Measurements from ENCODE around the gene NHSL2. TPM values are rescaled to one million over a fixed set of nuclear protein-coding genes. Genes with fewer than 3 reads are reported as not detected.

NHSL2 gene
- total RNA-seq, 2 experiments from 2014 or later, result 0.45 to 2.2 TPM

- ATAC-seq (no peak), DNase-seq (no peak)
- peaks cover 7% of the 10 kb centered on the region for H3K4me1 Mint-ChIP-seq
- H3K36me3 Mint-ChIP-seq, result no peaks in the 10 kb centered on the region
- no peaks in the 10 kb centered on the region for H3K27me3 Mint-ChIP-seq
- H3K27ac Mint-ChIP-seq, result no peak overlapping the region
- H3K9me3 Mint-ChIP-seq (ENCODE audit: low read depth), result no peaks in the 10 kb centered on the region
- CTCF ChIA-PET, result no interaction called here
- H3K4me3 Mint-ChIP-seq, result no peak overlapping the region
Measured at GRCh38 chrX:72176981-72177380, 266.3 kb downstream of the NHSL2 start.

- H3K36me3 Mint-ChIP-seq, result peaks cover 3% of the 10 kb centered on the region
- peaks cover 8% of the 10 kb centered on the region for H3K4me1 Mint-ChIP-seq
- no peak overlapping the region for H3K27ac Mint-ChIP-seq
- no peaks in the 10 kb centered on the region for H3K9me3 Mint-ChIP-seq (ENCODE audit: low read depth)
- no peaks in the 10 kb centered on the region for H3K27me3 Mint-ChIP-seq
- ATAC-seq, result no peak
- DNase-seq, result no peak
- no peak overlapping the region for H3K4me3 Mint-ChIP-seq
- CTCF ChIA-PET, result interaction anchor here (0.9 to 1.7 kb wide), 4 partner anchors 49 to 162 kb away, joined by 3 to 5 read pairs (median 4); partner anchors contain the start of genes RPS4X and RTL5
Measured at GRCh38 chrX:72180539-72180938, 269.9 kb downstream of the NHSL2 start.

GRCh38 chrX:72181178-72182125 is 270.8 kb downstream of the NHSL2 start, which contains the start of gene PIN4:
Gene PIN4 (plus strand): TSS chrX:72181757. CDS start chrX:72181786, 29 bp downstream.
- no peak within 1 kb of the TSS for H3K27ac Mint-ChIP-seq
- H3K36me3 Mint-ChIP-seq, result peaks cover 3% of the 10 kb centered on the region
- CTCF ChIA-PET, result interaction anchor here (1.2 to 1.7 kb wide), 3 partner anchors 95 to 163 kb away, joined by 3 to 5 read pairs (median 3); partner anchors contain the start of gene RPS4X
- no peaks in the 10 kb centered on the region for H3K9me3 Mint-ChIP-seq (ENCODE audit: low read depth)
- ATAC-seq, result peak; percentile 96
- no peak within 1 kb of the TSS for H3K4me3 Mint-ChIP-seq
- H3K4me1 Mint-ChIP-seq, result peaks cover 8% of the 10 kb centered on the region
- DNase-seq, result peak; percentile 91
- no peaks in the 10 kb centered on the region for H3K27me3 Mint-ChIP-seq

- Mint-ChIP-seq H3K9me3 (ENCODE audit: low read depth) (no peaks in the 10 kb centered on the region), H3K4me1 (peaks cover 8% of the 10 kb centered on the region), H3K4me3 (no peak overlapping the region), H3K36me3 (peaks cover 3% of the 10 kb centered on the region), H3K27ac (no peak overlapping the region), H3K27me3 (no peaks in the 10 kb centered on the region)
- CTCF ChIA-PET, result interaction anchor here (0.7 kb wide), 1 partner anchor 1403 kb away, joined by 3 read pairs; no protein-coding TSS in a partner anchor
- DNase-seq (no peak), ATAC-seq (no peak)
Measured at GRCh38 chrX:72182924-72183323, 272.3 kb downstream of the NHSL2 start.

GRCh38 chrX:72201836-72202536 is 291.3 kb downstream of the NHSL2 start:
- H3K9me3 Mint-ChIP-seq (ENCODE audit: low read depth), result no peaks in the 10 kb centered on the region
- ATAC-seq (no peak), DNase-seq (no peak)
- CTCF ChIA-PET, result no interaction called here
- H3K4me3 Mint-ChIP-seq, result no peak overlapping the region
- H3K36me3 Mint-ChIP-seq, result peaks cover 22% of the 10 kb centered on the region
- H3K27me3 Mint-ChIP-seq, result no peaks in the 10 kb centered on the region
- no peaks in the 10 kb centered on the region for H3K4me1 Mint-ChIP-seq
- H3K27ac Mint-ChIP-seq, result no peak overlapping the region

Other genes with a start within 250 kb of the NHSL2 start
- not detected for gene CXorf49, start 192.6 kb upstream of the NHSL2 start, total RNA-seq
- not detected for gene CXorf49B, start 147.5 kb upstream of the NHSL2 start, total RNA-seq
- gene RTL5, start 221.1 kb downstream of the NHSL2 start, total RNA-seq, result under 1 TPM; 0.14 to 0.20 TPM

All from activated CD8-positive, alpha-beta memory T cell treated with anti-CD3 and anti-CD28 coated beads, Interleukin-2, amount 10 ng/mL, durations not matched to agents 7 days and 5 days (primary cell).